Ishikawa (cell line): ENCODE data around the gene EML6.

Source experiments
- CEBPB ChIP-seq: IDR thresholded peaks from 2 replicates; pipeline ENCODE4 v1.6.1; 2012
- CREB1 ChIP-seq: IDR thresholded peaks from 2 replicates; pipeline ENCODE4 v1.6.1; 2012; ENCODE audit warnings: low read depth
- EGR1 ChIP-seq: IDR thresholded peaks from 2 replicates; pipeline ENCODE4 v1.6.1; 2012
- EP300 ChIP-seq: IDR thresholded peaks from 2 replicates; pipeline ENCODE4 v1.6.1; 2012; ENCODE audit warnings: borderline replicate concordance
- FOXM1 ChIP-seq: IDR thresholded peaks from 2 replicates; pipeline ENCODE4 v1.6.1; 2012; ENCODE audit warnings: low read depth, borderline replicate concordance
- MAX ChIP-seq: IDR thresholded peaks from 2 replicates; pipeline ENCODE4 v1.6.1; 2012
- NFIC ChIP-seq: IDR thresholded peaks from 2 replicates; pipeline ENCODE4 v1.6.1; 2012
- RAD21 ChIP-seq: IDR thresholded peaks from 2 replicates; pipeline ENCODE4 v1.6.1; 2012; ENCODE audit warnings: low read depth
- TAF1 ChIP-seq: IDR thresholded peaks from 2 replicates; pipeline ENCODE4 v1.6.1; 2012; ENCODE audit warnings: low read depth, mild to moderate bottlenecking
- TCF12 ChIP-seq: IDR thresholded peaks from 2 replicates; pipeline ENCODE4 v1.6.1; 2012; ENCODE audit warnings: low read depth
- TEAD4 ChIP-seq: IDR thresholded peaks from 2 replicates; pipeline ENCODE4 v1.6.1; 2012
- USF1 ChIP-seq: IDR thresholded peaks from 2 replicates; pipeline ENCODE4 v1.6.1; 2012
- YY1 ChIP-seq: IDR thresholded peaks from 2 replicates; pipeline ENCODE4 v1.6.1; 2012; ENCODE audit warnings: low read depth
- ZBTB7A ChIP-seq: IDR thresholded peaks from 2 replicates; pipeline ENCODE4 v1.6.1; 2012; ENCODE audit warnings: low read depth
- TF ChIP-seq, protein P1 (sequence below): IDR thresholded peaks from 2 replicates; pipeline ENCODE4 v1.6.1; 2012; ENCODE audit warnings: low read depth, mild to moderate bottlenecking

The EML6 gene

GRCh38 chr2:54709336-54709809 lies 14.1 kb upstream of the EML6 start:
- TF ChIP-seq YY1 (no peak), USF1 (no peak), FOXM1 (no peak), NFIC (no peak), CREB1 (no peak), TCF12 (no peak)
- TF ChIP-seq, protein P1, sequence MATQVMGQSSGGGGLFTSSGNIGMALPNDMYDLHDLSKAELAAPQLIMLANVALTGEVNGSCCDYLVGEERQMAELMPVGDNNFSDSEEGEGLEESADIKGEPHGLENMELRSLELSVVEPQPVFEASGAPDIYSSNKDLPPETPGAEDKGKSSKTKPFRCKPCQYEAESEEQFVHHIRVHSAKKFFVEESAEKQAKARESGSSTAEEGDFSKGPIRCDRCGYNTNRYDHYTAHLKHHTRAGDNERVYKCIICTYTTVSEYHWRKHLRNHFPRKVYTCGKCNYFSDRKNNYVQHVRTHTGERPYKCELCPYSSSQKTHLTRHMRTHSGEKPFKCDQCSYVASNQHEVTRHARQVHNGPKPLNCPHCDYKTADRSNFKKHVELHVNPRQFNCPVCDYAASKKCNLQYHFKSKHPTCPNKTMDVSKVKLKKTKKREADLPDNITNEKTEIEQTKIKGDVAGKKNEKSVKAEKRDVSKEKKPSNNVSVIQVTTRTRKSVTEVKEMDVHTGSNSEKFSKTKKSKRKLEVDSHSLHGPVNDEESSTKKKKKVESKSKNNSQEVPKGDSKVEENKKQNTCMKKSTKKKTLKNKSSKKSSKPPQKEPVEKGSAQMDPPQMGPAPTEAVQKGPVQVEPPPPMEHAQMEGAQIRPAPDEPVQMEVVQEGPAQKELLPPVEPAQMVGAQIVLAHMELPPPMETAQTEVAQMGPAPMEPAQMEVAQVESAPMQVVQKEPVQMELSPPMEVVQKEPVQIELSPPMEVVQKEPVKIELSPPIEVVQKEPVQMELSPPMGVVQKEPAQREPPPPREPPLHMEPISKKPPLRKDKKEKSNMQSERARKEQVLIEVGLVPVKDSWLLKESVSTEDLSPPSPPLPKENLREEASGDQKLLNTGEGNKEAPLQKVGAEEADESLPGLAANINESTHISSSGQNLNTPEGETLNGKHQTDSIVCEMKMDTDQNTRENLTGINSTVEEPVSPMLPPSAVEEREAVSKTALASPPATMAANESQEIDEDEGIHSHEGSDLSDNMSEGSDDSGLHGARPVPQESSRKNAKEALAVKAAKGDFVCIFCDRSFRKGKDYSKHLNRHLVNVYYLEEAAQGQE, result no peak

- no peak for TF ChIP-seq NFIC
Measured at GRCh38 chr2:54710216-54710615, 13.2 kb upstream of the EML6 start.

DNA sequence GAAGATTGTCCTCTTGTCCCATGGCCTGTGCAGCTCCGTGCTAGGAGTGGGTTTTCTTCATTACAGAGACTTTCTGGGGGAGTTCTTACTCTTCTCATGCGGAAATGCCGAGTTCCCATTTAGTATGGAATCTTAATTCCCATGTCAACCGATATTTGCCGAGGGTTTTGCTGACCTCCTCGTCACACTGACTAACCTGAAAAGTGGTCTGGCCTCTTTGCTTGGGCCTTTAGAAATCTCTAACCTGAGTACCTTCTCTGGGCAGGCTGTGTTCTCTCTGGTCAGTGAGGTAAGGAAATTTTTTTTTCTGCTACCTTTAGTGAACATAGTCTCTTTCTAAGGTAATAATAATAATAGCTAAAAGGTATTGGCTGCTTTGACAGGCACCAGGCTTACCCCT lies 10.9 kb upstream of the EML6 start:
- TF ChIP-seq EGR1, result no peak
- no peak for TF ChIP-seq RAD21

DNA sequence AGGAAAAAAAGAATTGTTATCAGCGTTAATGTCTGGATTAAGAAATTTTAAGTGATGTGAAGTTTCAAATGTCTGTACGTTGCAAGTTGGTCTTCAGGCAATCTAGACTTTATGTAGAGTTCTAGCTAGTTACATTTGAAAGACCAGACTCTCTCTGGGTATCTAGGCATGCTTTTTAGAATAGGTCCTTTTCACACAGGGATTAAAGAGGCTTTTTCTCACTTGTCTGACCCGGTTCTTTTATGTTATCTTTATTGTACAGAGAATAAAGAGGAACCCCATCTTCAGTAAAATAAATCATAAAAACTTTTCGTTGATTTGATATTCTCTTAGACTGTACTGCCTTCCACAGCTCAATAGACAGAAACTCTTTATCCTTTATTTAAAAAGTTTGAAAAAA lies 8.5 kb upstream of the EML6 start:
- TF ChIP-seq USF1 (no peak), NFIC (no peak), TCF12 (no peak), MAX (no peak), TEAD4 (no peak), FOXM1 (no peak), YY1 (no peak), EP300 (no peak), RAD21 (no peak), CREB1 (no peak), EGR1 (no peak), ZBTB7A (no peak), CEBPB (no peak)
- TF ChIP-seq, protein P1, result no peak

- TF ChIP-seq USF1 (no peak), TEAD4 (no peak), YY1 (no peak), RAD21 (no peak), TAF1 (no peak), CEBPB (no peak), MAX (no peak), NFIC (no peak), EP300 (no peak), ZBTB7A (no peak), FOXM1 (no peak), CREB1 (no peak), TCF12 (no peak), EGR1 (no peak)
- TF ChIP-seq, protein P1, result no peak
Measured at GRCh38 chr2:54716375-54716774, 7.1 kb upstream of the EML6 start.
